H1 (cell line): Measurements from ENCODE around the gene PPP2R5B. TPM values are rescaled to one million over a fixed set of nuclear protein-coding genes. Genes with fewer than 3 reads are reported as not detected.

Experiments used
- CTCF ChIA-PET: fragments of 300-600 bp; sonication (Branson Sonifier 250); formaldehyde crosslinking; loops from one replicate; lab custom pipeline; 2021; ENCODE audit not compliant: partially characterized antibody; lab: Charles Lee
- POLR2A ChIA-PET: fragments of 300-600 bp; sonication (Branson Sonifier 250); formaldehyde crosslinking; loops from one replicate; lab custom pipeline; 2021; ENCODE audit warnings: inconsistent platforms; ENCODE audit not compliant: partially characterized antibody; lab: Charles Lee
- DNase-seq, 2 experiments: peaks; one replicate each; pipeline versions ENCODE4 v3.0.0 to v3.0.0-alpha.2; 2010 to 2022; ENCODE audit warnings: low spot score in 2 of 2, low read depth in 1 of 2, mixed read lengths in 1 of 2
- FAIRE-seq: peaks from 2 replicates; lab custom pipeline; 2011; peaks lifted over from hg19 to GRCh38; lab: Jason Lieb, UNC
- H2AFZ ChIP-seq: 2 replicates; pipeline ENCODE4 v1.8.1; 2012; ENCODE audit warnings: low read length, inconsistent platforms
- H2AK5ac ChIP-seq: 2 replicates; pipeline ENCODE4 v1.6.1; 2013; ENCODE audit warnings: low read depth, low read length
- H2BK120ac ChIP-seq: replicated peaks from 2 replicates; pipeline ENCODE3; 2013; ENCODE audit warnings: low read depth, low read length, inconsistent platforms
- H2BK12ac ChIP-seq: 2 replicates; pipeline ENCODE4 v1.6.1; 2013; ENCODE audit warnings: low read depth, low read length
- H2BK15ac ChIP-seq: 2 replicates; pipeline ENCODE4 v1.6.1; 2013; ENCODE audit warnings: low read length
- H2BK20ac ChIP-seq: 2 replicates; pipeline ENCODE4 v1.6.1; 2013; ENCODE audit warnings: low read length
- H2BK5ac ChIP-seq: 2 replicates; pipeline ENCODE4 v1.6.1; 2013; ENCODE audit warnings: low read depth, low read length
- H3K14ac ChIP-seq: 2 replicates; pipeline ENCODE4 v1.6.1; 2013; ENCODE audit warnings: inconsistent platforms; ENCODE audit not compliant: insufficient read length
- H3K18ac ChIP-seq: 2 replicates; pipeline ENCODE4 v1.6.1; 2013; ENCODE audit warnings: low read length; ENCODE audit errors: extremely low read depth
- H3K23ac ChIP-seq: 2 replicates; pipeline ENCODE4 v1.6.1; 2013; ENCODE audit warnings: inconsistent platforms; ENCODE audit not compliant: insufficient read length
- H3K23me2 ChIP-seq: 2 replicates; pipeline ENCODE4 v1.6.1; 2013; ENCODE audit warnings: low read depth, low read length
- H3K27ac ChIP-seq: 2 replicates; pipeline ENCODE4 v1.6.1; 2011; ENCODE audit warnings: low read depth, low read length, inconsistent platforms
- H3K27me3 ChIP-seq, 4 experiments: replicated peaks in 1 of 4; 1 replicate in 1 of 4; 2 replicates in 3 of 4; pipeline versions ENCODE4 v1.6.1 to v1.8.1; 2011 to 2013; ENCODE audit warnings: low read length in 3 of 4, mild to moderate bottlenecking in 3 of 4, inconsistent platforms in 2 of 4, mixed read lengths in 2 of 4, moderate library complexity in 1 of 4; ENCODE audit not compliant: control insufficient read depth in 3 of 4, insufficient read depth in 3 of 4; ENCODE audit errors: extremely low read depth in 1 of 4
- H3K36me3 ChIP-seq, 4 experiments: 2 replicates each; pipeline versions ENCODE4 v1.6.1 to v1.8.1; 2011 to 2013; ENCODE audit warnings: mild to moderate bottlenecking in 4 of 4, low read length in 3 of 4, moderate library complexity in 2 of 4, control low read depth in 1 of 4, inconsistent platforms in 1 of 4; ENCODE audit not compliant: insufficient read depth in 4 of 4, control insufficient read depth in 2 of 4
- H3K4ac ChIP-seq: replicated peaks from 2 replicates; pipeline ENCODE3; 2013; ENCODE audit warnings: low read length, low read depth, mixed read lengths, inconsistent platforms; ENCODE audit not compliant: insufficient read length
- H3K4me1 ChIP-seq, 4 experiments: replicated peaks in 1 of 4; 1 replicate in 1 of 4; 2 replicates in 3 of 4; pipeline versions ENCODE4 v1.6.1 to v1.8.1; 2011 to 2013; ENCODE audit warnings: low read length in 3 of 4, inconsistent platforms in 2 of 4, mixed read lengths in 1 of 4; ENCODE audit not compliant: insufficient read depth in 4 of 4, control insufficient read depth in 3 of 4
- H3K4me2 ChIP-seq, 2 experiments: 2 replicates each; pipeline versions ENCODE4 v1.6.1 to v1.8.1; 2011 to 2013; ENCODE audit warnings: low read depth in 2 of 2, low read length in 2 of 2, control low read depth in 1 of 2, inconsistent platforms in 1 of 2, mild to moderate bottlenecking in 1 of 2; ENCODE audit not compliant: insufficient read depth in 1 of 2
- H3K4me3 ChIP-seq, 4 experiments: fragments of 200-600, 300-600 bp in 1 of 4; sonication (generic), shearing (Covaris generic), sonication (Bioruptor Twin) in 1 of 4; 2 replicates each; pipeline versions ENCODE4 v1.5.1 to v1.8.1; 2011 to 2016; ENCODE audit warnings: low read length in 4 of 4, low read depth in 3 of 4, control low read depth in 2 of 4, inconsistent platforms in 2 of 4, mild to moderate bottlenecking in 2 of 4, mixed read lengths in 1 of 4, moderate library complexity in 1 of 4; ENCODE audit not compliant: insufficient read depth in 2 of 4; ENCODE audit errors: extremely low read depth in 1 of 4
- H3K56ac ChIP-seq: replicated peaks from 2 replicates; pipeline ENCODE3; 2013; ENCODE audit warnings: low read depth, mild to moderate bottlenecking, mixed read lengths, low read length, inconsistent platforms; ENCODE audit not compliant: insufficient read length
- H3K79me1 ChIP-seq: 2 replicates; pipeline ENCODE4 v1.6.1; 2013; ENCODE audit warnings: low read depth, low read length, control low read depth
- H3K79me2 ChIP-seq, 2 experiments: 2 replicates each; pipeline versions ENCODE4 v1.6.1 to v1.8.1; 2012 to 2013; ENCODE audit warnings: low read length in 2 of 2, mild to moderate bottlenecking in 2 of 2, inconsistent platforms in 1 of 2; ENCODE audit not compliant: insufficient read depth in 2 of 2, control insufficient read depth in 1 of 2
- H3K9ac ChIP-seq, 4 experiments: replicated peaks in 1 of 4; 1 replicate in 1 of 4; 2 replicates in 3 of 4; pipeline versions ENCODE4 v1.6.1 to v1.8.1; 2011 to 2013; ENCODE audit warnings: low read depth in 3 of 4, low read length in 3 of 4, control low read depth in 2 of 4, mild to moderate bottlenecking in 2 of 4, moderate library complexity in 2 of 4, inconsistent platforms in 1 of 4; ENCODE audit errors: extremely low read depth in 1 of 4
- H3K9me3 ChIP-seq, 2 experiments: 2 replicates each; pipeline versions ENCODE4 v1.6.1 to v1.8.1; 2012 to 2013; ENCODE audit warnings: mild to moderate bottlenecking in 2 of 2, moderate library complexity in 2 of 2, control low read depth in 1 of 2, inconsistent platforms in 1 of 2, low read depth in 1 of 2, low read length in 1 of 2, mixed read lengths in 1 of 2; ENCODE audit not compliant: insufficient read depth in 2 of 2
- H4K20me1 ChIP-seq, 2 experiments: replicated peaks in 1 of 2; 2 replicates each; pipeline versions ENCODE3 to v1.8.1; 2011 to 2013; ENCODE audit warnings: inconsistent platforms in 2 of 2, low read length in 2 of 2, mild to moderate bottlenecking in 1 of 2; ENCODE audit not compliant: insufficient read depth in 2 of 2, control insufficient read depth in 1 of 2
- H4K5ac ChIP-seq: 2 replicates; pipeline ENCODE4 v1.6.1; 2013; ENCODE audit warnings: low read length, low read depth, mixed read lengths, inconsistent platforms; ENCODE audit not compliant: insufficient read length
- H4K8ac ChIP-seq: 2 replicates; pipeline ENCODE4 v1.8.0; 2013; ENCODE audit warnings: mild to moderate bottlenecking, moderate library complexity, low read length, inconsistent platforms; ENCODE audit not compliant: insufficient read depth; ENCODE audit errors: extremely low read depth
- H4K91ac ChIP-seq: replicated peaks from 2 replicates; pipeline ENCODE3; 2013; ENCODE audit warnings: low read length, mixed read lengths, inconsistent platforms; ENCODE audit not compliant: insufficient read length
- EZH2 ChIP-seq: fragments of 200-600 bp; sonication (generic); IDR thresholded peaks from 2 replicates; pipeline ENCODE4 v1.7.1; 2012; ENCODE audit warnings: low read depth, mild to moderate bottlenecking, moderate library complexity, low read length, inconsistent platforms; ENCODE audit not compliant: severe bottlenecking
- JUND ChIP-seq: IDR thresholded peaks from 2 replicates; pipeline ENCODE4 v1.6.1; 2011; ENCODE audit warnings: mild to moderate bottlenecking, improper control_type of control experiment, low read length
- KDM1A ChIP-seq: fragments of 200-600, 300-600 bp; sonication (generic); IDR thresholded peaks from 2 replicates; pipeline ENCODE4 v1.7.1; 2016; ENCODE audit warnings: mild to moderate bottlenecking, low read length, borderline replicate concordance
- KDM4A ChIP-seq: IDR thresholded peaks from one replicate; pipeline ENCODE4 v1.7.1; 2012; ENCODE audit warnings: low read depth, mild to moderate bottlenecking, moderate library complexity, low read length, inconsistent platforms; ENCODE audit not compliant: severe bottlenecking
- RBBP5 ChIP-seq: IDR thresholded peaks from 2 replicates; pipeline ENCODE4 v1.7.1; 2012; ENCODE audit warnings: low read depth, mild to moderate bottlenecking, inconsistent platforms, low read length, moderate library complexity, borderline replicate concordance
- SAP30 ChIP-seq: fragments of 300-600 bp; sonication (generic); IDR thresholded peaks from 2 replicates; pipeline ENCODE4 v1.7.1; 2012; ENCODE audit warnings: low read length, moderate library complexity, mild to moderate bottlenecking, inconsistent platforms; ENCODE audit not compliant: insufficient read depth, insufficient replicate concordance
- TEAD4 ChIP-seq: IDR thresholded peaks from 2 replicates; pipeline ENCODE4 v1.6.1; 2012; ENCODE audit warnings: low read depth, low read length, inconsistent platforms, mixed read lengths
- WGBS, 2 experiments: shearing (Covaris generic) in 1 of 2; methylation state at CpG; one replicate each; pipeline versions ENCODE4 v1.1.6 to v1.1.7; 2013 to 2015; ENCODE audit warnings: low lambda C conversion rate in 2 of 2, mixed read lengths in 2 of 2, inconsistent platforms in 1 of 2, low coverage in 1 of 2, missing lambda C conversion rate in 1 of 2; ENCODE audit not compliant: insufficient replicate concordance in 2 of 2, insufficient coverage in 1 of 2, insufficient read length in 1 of 2; ENCODE audit errors: extremely low coverage in 1 of 2, missing lambda C conversion rate in 1 of 2; 5-methylcytosine and 5-hydroxymethylcytosine counted together
- polyA plus RNA-seq, 7 experiments: library from polyadenylated mRNA; depleted of rRNA in 3 of 7; stranded (reverse) in 5 of 7; unstranded in 2 of 7; fragments of >200 nt in 5 of 7; fragments of 200-250 nt in 2 of 7; gene quantifications; 1 replicate in 5 of 7; 2 replicates in 1 of 7; 4 replicates in 1 of 7; pipeline versions ENCODE4 v1.2.1 to v1.2.3, GENCODE V29; 2011 to 2013; ENCODE audit warnings: missing spikeins in 2 of 7, mixed read lengths in 2 of 7
- total RNA-seq: library from RNA; stranded (reverse); fragmentation: NEBNext Ultra II Directional; extraction: Animal tissue kit (Norgen Biotek cat#: 25700); gene quantifications from 2 replicates; pipeline ENCODE4 v1.2.1, GENCODE V29; 2021

Gene PPP2R5B
- total and polyA plus RNA-seq, 2 of the 8 experiments (the other 6 are each of a cell fraction or from before 2014, with no cell fraction given): 4.9 to 5.1 TPM

DNA sequence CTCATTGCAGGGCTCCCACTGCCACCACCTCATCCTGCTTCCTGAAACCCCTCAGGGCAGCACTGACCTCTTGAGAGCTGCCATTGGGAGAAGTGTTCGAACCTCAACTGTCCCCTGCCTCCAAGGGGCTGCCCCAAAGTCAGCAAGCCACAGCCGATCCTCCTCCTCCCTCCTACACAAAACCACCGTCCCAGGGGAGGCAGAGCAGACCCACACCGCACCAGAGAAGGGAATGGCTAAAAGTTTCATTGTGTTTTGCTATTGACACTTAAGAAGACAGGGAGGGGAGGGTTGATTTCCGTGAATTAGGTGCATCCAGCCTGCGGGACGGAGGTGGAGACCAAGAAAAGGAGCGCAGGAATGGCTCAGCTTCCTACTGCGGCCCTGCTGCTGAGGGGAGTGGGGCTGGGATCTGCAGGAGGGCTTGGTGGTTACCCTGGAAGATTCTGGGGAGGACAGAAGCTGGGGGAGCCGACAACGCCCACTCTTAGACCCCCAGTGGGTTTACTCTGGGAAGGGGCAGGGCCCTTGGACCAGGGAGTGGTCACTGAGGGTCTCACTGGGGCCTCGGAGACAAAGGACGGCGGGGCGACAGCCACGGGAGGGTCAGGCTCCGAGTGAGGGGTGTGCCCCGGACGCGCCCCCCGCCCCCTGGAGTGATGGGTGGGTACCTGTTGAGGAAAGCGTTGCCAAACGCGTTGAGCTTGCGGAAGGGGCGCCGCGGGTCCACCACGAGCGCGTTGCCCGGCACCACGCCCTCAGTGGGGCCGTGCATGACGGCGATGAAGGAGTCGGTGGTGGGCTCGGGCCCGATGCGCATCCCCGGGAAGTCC, 46.9 kb upstream of the PPP2R5B start:
- no peaks in the 10 kb centered on the region for H3K9me3 ChIP-seq
- FAIRE-seq: no peak
- WGBS, 2 experiments: 12% methylated on average over 29 of the region's 41 CpGs; no CpG with 5 or more reads in 1 of the 2 experiments
- no peaks in the 10 kb centered on the region; a peak in 1 of 8 replicates for H3K36me3 ChIP-seq
- peak overlapping the region; percentile 73 for H3K4ac ChIP-seq
- no peaks in the 10 kb centered on the region for H3K79me1 ChIP-seq
- peak overlapping the region; percentile 50; the same call in 1 of the 2 replicates for H2BK12ac ChIP-seq
- H3K23ac ChIP-seq: no peak overlapping the region
- H2BK20ac ChIP-seq: no peak overlapping the region
- no peak overlapping the region for H3K27ac ChIP-seq
- no peak for DNase-seq
- peak overlapping the region; percentile 75 to 99 for H3K4me2 ChIP-seq
- TF ChIP-seq TEAD4: no peak
- TF ChIP-seq EZH2: peak; percentile 39
- TF ChIP-seq SAP30: no peak
- 0 out of 2 replicates have a peak, but pooled peaks have one; percentile 22 for TF ChIP-seq RBBP5
- TF ChIP-seq JUND: no peak
- no peak for TF ChIP-seq KDM1A
- peak; percentile 18 for TF ChIP-seq KDM4A
- TF ChIP-seq, all 59 proteins: peak for 3
- peak overlapping the region; percentile 60 to 97 (median 94) for H3K4me3 ChIP-seq
- ChIA-PET CTCF (interaction anchor here (0.6 to 32.2 kb wide), 9 partner anchors 14 to 189 kb away, joined by 3 to 1058 read pairs (median 4); partner anchors contain the start of genes BATF2 and CDC42BPG), POLR2A (interaction anchor here (0.6 to 24.6 kb wide), 19 partner anchors 10 to 662 kb away, joined by 3 to 408 read pairs (median 4); partner anchors contain the start of genes MAP4K2, PPP2R5B and SF1)
- H3K56ac ChIP-seq: peak overlapping the region; percentile 73
- H2BK120ac ChIP-seq: no peak overlapping the region
- peak overlapping the region; percentile 91; the same call in 1 of the 2 replicates for H2AFZ ChIP-seq
- peak overlapping the region; percentile 40 for H4K5ac ChIP-seq
- H2BK15ac ChIP-seq: peak overlapping the region; percentile 61; the same call in 1 of the 2 replicates
- H2AK5ac ChIP-seq: no peak overlapping the region
- peaks cover 16% of the 10 kb centered on the region for H3K23me2 ChIP-seq
- H4K91ac ChIP-seq: peak overlapping the region; percentile 77
- H4K8ac ChIP-seq: peak overlapping the region; percentile 90
- no peaks in the 10 kb centered on the region for H4K20me1 ChIP-seq
- peak overlapping the region; percentile 55 for H3K14ac ChIP-seq
- H3K27me3 ChIP-seq: peaks cover 0 to 6% (median 2%) of the 10 kb centered on the region in 4 experiments; a peak in 3 of 7 replicates
- H3K4me1 ChIP-seq: peaks cover 0 to 22% (median 11%) of the 10 kb centered on the region in 4 experiments; a peak in 6 of 7 replicates
- H3K9ac ChIP-seq: peak overlapping the region; percentile 51 to 73 (median 68)
- H2BK5ac ChIP-seq: no peak overlapping the region
- H3K79me2 ChIP-seq: no peaks in the 10 kb centered on the region
- no peak overlapping the region; the same call in 1 of the 2 replicates for H3K18ac ChIP-seq
